Neural progenitor cell (in vitro differentiated cells): ENCODE measurements around the gene PREX1. TPM values are rescaled to one million over a fixed set of nuclear protein-coding genes. Genes with fewer than 3 reads are reported as not detected.

Experiments
- DNase-seq: peaks from one replicate; pipeline ENCODE4 v3.0.0-alpha.2; 2016; ENCODE audit warnings: low spot score
- H2AFZ ChIP-seq: fragments of 200-600 bp; sonication (generic); replicated peaks from 2 replicates; pipeline ENCODE4 v1.6.1; 2016; ENCODE audit warnings: antibody characterized with exemption
- H3F3A ChIP-seq: fragments of 200-600 bp; sonication (generic); 2 replicates; pipeline ENCODE4 v1.6.1; 2016; ENCODE audit warnings: antibody characterized with exemption, low read depth
- H3K27ac ChIP-seq: fragments of 200-600 bp; sonication (generic); 2 replicates; pipeline ENCODE4 v1.5.1; 2016; ENCODE audit warnings: mild to moderate bottlenecking
- H3K27me3 ChIP-seq: fragments of 200-600 bp; sonication (generic); 2 replicates; pipeline ENCODE4 v1.6.1; 2016; ENCODE audit warnings: mild to moderate bottlenecking, moderate library complexity
- H3K36me3 ChIP-seq: fragments of 200-600 bp; sonication (generic); 2 replicates; pipeline ENCODE4 v1.5.1; 2016
- H3K4me1 ChIP-seq: fragments of 200-600 bp; sonication (generic); 2 replicates; pipeline ENCODE4 v1.6.1; 2016; ENCODE audit warnings: mixed run types
- H3K4me2 ChIP-seq: fragments of 200-600 bp; sonication (generic); 2 replicates; pipeline ENCODE4 v1.6.1; 2016
- H3K4me3 ChIP-seq: fragments of 200-600 bp; sonication (generic); 2 replicates; pipeline ENCODE4 v1.5.1; 2016
- H3K79me2 ChIP-seq: fragments of 200-600 bp; sonication (generic); 2 replicates; pipeline ENCODE4 v1.6.1; 2016; ENCODE audit warnings: low read depth
- H3K9ac ChIP-seq: fragments of 200-600 bp; sonication (generic); 2 replicates; pipeline ENCODE4 v1.6.1; 2016
- H3K9me3 ChIP-seq: fragments of 200-600 bp; sonication (generic); 2 replicates; pipeline ENCODE4 v1.5.1; 2016; ENCODE audit warnings: low read depth
- H4K20me1 ChIP-seq: fragments of 200-600 bp; sonication (generic); 2 replicates; pipeline ENCODE4 v1.6.1; 2016; ENCODE audit warnings: low read depth
- H3K27ac Mint-ChIP-seq: 3 replicates; pipeline ENCODE4 v1.8.0; 2021; ENCODE audit warnings: mixed read lengths
- H3K27me3 Mint-ChIP-seq: 2 replicates; pipeline ENCODE4 v1.8.0; 2022; ENCODE audit warnings: low read depth, mild to moderate bottlenecking, inconsistent platforms, moderate library complexity, mixed read lengths; ENCODE audit not compliant: insufficient read depth
- H3K36me3 Mint-ChIP-seq: 3 replicates; pipeline ENCODE4 v1.8.0; 2021; ENCODE audit warnings: mixed read lengths
- H3K4me1 Mint-ChIP-seq: 3 replicates; pipeline ENCODE4 v1.8.0; 2021; ENCODE audit warnings: mixed read lengths
- H3K4me3 Mint-ChIP-seq: 3 replicates; pipeline ENCODE4 v1.8.0; 2021; ENCODE audit warnings: mild to moderate bottlenecking, moderate library complexity, mixed read lengths
- H3K9me3 Mint-ChIP-seq: 3 replicates; pipeline ENCODE4 v1.8.0; 2020; ENCODE audit warnings: mixed read lengths
- CTCF ChIP-seq: fragments of 200-600 bp; sonication (generic); IDR thresholded peaks from 2 replicates; pipeline ENCODE4 v1.5.1; 2017; ENCODE audit warnings: antibody characterized with exemption, mild to moderate bottlenecking
- EZH2 ChIP-seq: fragments of 200-600 bp; sonication (generic); IDR thresholded peaks from 2 replicates; pipeline ENCODE4 v1.6.1; 2017; ENCODE audit warnings: antibody characterized with exemption, mild to moderate bottlenecking, moderate library complexity
- EZH2phosphoT487 ChIP-seq: fragments of 200-600 bp; sonication (generic); IDR thresholded peaks from 2 replicates; pipeline ENCODE4 v1.6.1; 2017; ENCODE audit warnings: antibody characterized with exemption
- total RNA-seq: library from RNA; depleted of rRNA; stranded (reverse); fragments of >200 nt; gene quantifications from 2 replicates; pipeline ENCODE4 v1.2.3, GENCODE V29; 2015; ENCODE audit warnings: low replicate concordance

PREX1 gene
- total RNA-seq, 1 donor from 2014 or later, result 4.5 TPM

- Histone ChIP-seq H3F3A (no peaks in the 10 kb centered on the region), H3K79me2 (no peaks in the 10 kb centered on the region), H2AFZ (no peak overlapping the region), H3K27me3 (no peaks in the 10 kb centered on the region), H3K9me3 (no peaks in the 10 kb centered on the region), H3K27ac (no peak overlapping the region), H3K36me3 (no peaks in the 10 kb centered on the region), H4K20me1 (no peaks in the 10 kb centered on the region), H3K4me2 (no peak overlapping the region), H3K4me3 (no peak overlapping the region), H3K4me1 (no peaks in the 10 kb centered on the region), H3K9ac (no peak overlapping the region)
- Mint-ChIP-seq H3K27me3 (peaks cover 10% of the 10 kb centered on the region), H3K4me3 (no peak overlapping the region), H3K36me3 (no peaks in the 10 kb centered on the region), H3K4me1 (peaks cover 31% of the 10 kb centered on the region), H3K9me3 (peaks cover 12% of the 10 kb centered on the region), H3K27ac (peak overlapping the region; percentile 6)
- no peak for TF ChIP-seq CTCF
- no peak for TF ChIP-seq EZH2
- TF ChIP-seq EZH2phosphoT487, result no peak
- DNase-seq, result no peak
These were observed 242.5 kb downstream of the PREX1 start for GRCh38 chr20:48585061-48585870.

GRCh38 chr20:48584391-48585060 is 243.3 kb downstream of the PREX1 start:
- no peaks in the 10 kb centered on the region for H3K27me3 ChIP-seq
- no peak overlapping the region for H3K4me3 ChIP-seq
- H3K36me3 ChIP-seq, result no peaks in the 10 kb centered on the region
- no peaks in the 10 kb centered on the region for H3K36me3 Mint-ChIP-seq
- H3F3A ChIP-seq, result no peaks in the 10 kb centered on the region
- no peaks in the 10 kb centered on the region for H3K79me2 ChIP-seq
- no peaks in the 10 kb centered on the region for H3K4me1 ChIP-seq
- no peak overlapping the region for H2AFZ ChIP-seq
- H3K4me1 Mint-ChIP-seq, result peaks cover 31% of the 10 kb centered on the region
- peaks cover 12% of the 10 kb centered on the region for H3K9me3 Mint-ChIP-seq
- no peak overlapping the region for H3K27ac Mint-ChIP-seq
- no peak overlapping the region for H3K4me3 Mint-ChIP-seq
- H3K9me3 ChIP-seq, result no peaks in the 10 kb centered on the region
- H4K20me1 ChIP-seq, result no peaks in the 10 kb centered on the region
- H3K27ac ChIP-seq, result no peak overlapping the region
- TF ChIP-seq EZH2, result no peak
- TF ChIP-seq CTCF, result no peak
- TF ChIP-seq EZH2phosphoT487, result no peak
- H3K27me3 Mint-ChIP-seq, result peaks cover 10% of the 10 kb centered on the region
- DNase-seq, result no peak
- H3K9ac ChIP-seq, result no peak overlapping the region
- no peak overlapping the region for H3K4me2 ChIP-seq

- TF ChIP-seq CTCF (no peak), EZH2 (no peak), EZH2phosphoT487 (no peak)
- H3K27me3 ChIP-seq, result no peaks in the 10 kb centered on the region
These were observed 244.0 kb downstream of the PREX1 start for GRCh38 chr20:48583801-48584200.

More at GRCh38 chr20:48583801-48584200, 244.0 kb downstream of the PREX1 start:
- H3K4me1 ChIP-seq, result no peaks in the 10 kb centered on the region
- Mint-ChIP-seq H3K36me3 (no peaks in the 10 kb centered on the region), H3K27ac (no peak overlapping the region), H3K4me1 (peaks cover 31% of the 10 kb centered on the region), H3K4me3 (no peak overlapping the region), H3K9me3 (peaks cover 11% of the 10 kb centered on the region), H3K27me3 (peaks cover 10% of the 10 kb centered on the region)
- H3F3A ChIP-seq, result no peaks in the 10 kb centered on the region
- no peak for DNase-seq
- H3K9ac ChIP-seq, result no peak overlapping the region
- no peaks in the 10 kb centered on the region for H3K9me3 ChIP-seq
- H4K20me1 ChIP-seq, result no peaks in the 10 kb centered on the region
- H3K4me2 ChIP-seq, result no peak overlapping the region
- H3K27ac ChIP-seq, result no peak overlapping the region
- H3K4me3 ChIP-seq, result no peak overlapping the region
- H2AFZ ChIP-seq, result no peak overlapping the region
- no peaks in the 10 kb centered on the region for H3K79me2 ChIP-seq
- no peaks in the 10 kb centered on the region for H3K36me3 ChIP-seq
